Prostate gland (tissue), 2 donors: Measurements from ENCODE around the gene COL13A1. TPM values are rescaled to one million over a fixed set of nuclear protein-coding genes. Genes with fewer than 3 reads are reported as not detected.

Experiments used
- DNase-seq: peaks from one replicate; pipeline ENCODE4 v3.0.0-alpha.2; 2019; ENCODE audit warnings: low spot score
- H3K27ac ChIP-seq, 2 donors: fragments of 200-600 bp; sonication (generic); 2 replicates each; pipeline ENCODE4 v1.5.1; 2017 to 2019
- H3K27me3 ChIP-seq: fragments of 200-600 bp; sonication (generic); replicated peaks from 2 replicates; pipeline ENCODE4 v1.5.1; 2019; ENCODE audit not compliant: insufficient read depth
- H3K36me3 ChIP-seq, 2 donors: fragments of 200-600 bp; sonication (generic); 1 replicate in 1 of 2; 2 replicates in 1 of 2; pipeline versions ENCODE4 v1.5.1 to v1.8.1; 2017 to 2019
- H3K4me1 ChIP-seq: fragments of 200-600 bp; sonication (generic); replicated peaks from 2 replicates; pipeline ENCODE4 v1.5.1; 2019
- H3K4me3 ChIP-seq, 2 donors: fragments of 200-600 bp; sonication (generic); 2 replicates each; pipeline ENCODE4 v1.5.1; 2017 to 2019
- H3K9me3 ChIP-seq: fragments of 200-600 bp; sonication (generic); 2 replicates; pipeline ENCODE4 v1.5.1; 2017
- POLR2A ChIP-seq: fragments of 450-650 bp; IDR thresholded peaks from one replicate; pipeline ENCODE4 v1.6.1; 2016; ENCODE audit warnings: antibody characterized with exemption, mild to moderate bottlenecking
- POLR2AphosphoS5 ChIP-seq: sonication (generic); formaldehyde crosslinking; IDR thresholded peaks from one replicate; pipeline ENCODE4 v1.6.1; 2017; ENCODE audit warnings: antibody characterized with exemption
- WGBS: methylation state at CpG from one replicate; pipeline ENCODE4 v1.1.5; 2018; 5-methylcytosine and 5-hydroxymethylcytosine counted together
- intact Hi-C: fragments of 100-400 bp; cut with DNase I; formaldehyde crosslinking; loops from one replicate; pipeline ENCODE4 v1.14.2; 2022
- total RNA-seq, 2 donors: library from RNA; depleted of rRNA; stranded (reverse); fragments of >200 nt; gene quantifications; one replicate each; pipeline ENCODE4 v1.1.0, GENCODE V29; 2016
- TF ChIP-seq, protein P1 (sequence below), 4 experiments: fragments of 200-600 bp in 2 of 4; fragments of 450-650 bp in 2 of 4; sonication (generic) in 2 of 4; IDR thresholded peaks; 1 replicate in 3 of 4; 2 replicates in 1 of 4; pipeline ENCODE4 v1.5.1; 2016 to 2019; ENCODE audit warnings: antibody characterized with exemption in 4 of 4, mild to moderate bottlenecking in 2 of 4, moderate library complexity in 2 of 4

Gene COL13A1
- 1 to 10 TPM; 2.1 to 3.0 TPM for total RNA-seq

DNA sequence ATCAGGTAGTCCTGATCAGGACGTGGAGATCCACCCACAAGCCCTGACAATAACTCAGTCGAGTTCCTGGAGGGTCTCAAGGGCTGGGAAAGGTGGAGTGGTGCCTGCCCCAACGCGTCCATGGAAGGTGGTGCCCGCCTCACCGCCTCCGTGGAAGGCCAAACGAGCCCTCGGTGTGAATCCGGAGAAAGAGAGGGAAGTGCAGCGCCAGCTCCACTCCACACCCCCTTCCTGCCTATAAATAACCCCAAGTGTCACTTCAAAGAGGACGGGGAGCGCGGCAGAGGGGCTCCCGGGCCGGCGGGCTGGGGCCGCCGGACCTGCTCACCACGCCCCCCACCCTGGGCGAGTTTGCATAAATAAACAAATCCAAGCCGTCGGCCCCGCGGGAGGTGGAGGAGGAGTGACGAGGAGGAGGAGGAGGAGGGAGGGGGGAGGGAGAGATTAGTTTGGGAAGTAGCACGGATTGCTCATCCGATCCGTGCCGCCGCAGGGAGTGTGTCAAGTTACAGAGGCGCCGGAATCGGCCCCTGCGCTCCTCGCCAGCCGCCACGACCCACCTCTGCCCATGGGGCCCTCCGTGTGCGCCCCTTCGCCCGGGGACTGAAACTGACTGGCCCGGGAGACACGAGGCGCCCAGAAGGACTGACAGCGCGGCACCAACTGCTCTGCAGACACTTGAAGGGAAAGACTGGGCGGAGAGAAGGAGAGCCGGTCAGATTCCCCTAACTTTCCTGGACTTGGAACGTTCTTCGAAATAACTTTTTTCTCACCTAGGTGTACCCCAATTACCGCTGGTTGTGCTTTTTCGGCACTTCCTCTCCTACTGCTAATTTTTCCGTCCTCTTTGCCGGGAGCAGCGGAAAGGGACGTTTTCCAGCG, at the start of gene COL13A1:
COL13A1 (plus strand) TSS at position 473 of the 882 bp plus-strand sequence. CDS start 518 bp downstream, outside the sequence.
- peak within 1 kb of the TSS; percentile 24 to 37 for H3K27ac ChIP-seq
- no peaks in the 10 kb centered on the region for H3K36me3 ChIP-seq
- peaks cover 3% of the 10 kb centered on the region for H3K4me1 ChIP-seq
- no peaks in the 10 kb centered on the region for H3K9me3 ChIP-seq
- peak; percentile 27 for DNase-seq
- intact Hi-C loops = loop anchor here (5.0 kb wide), 1 partner anchor 111 kb away; no protein-coding TSS in a partner anchor
- peak within 1 kb of the TSS; percentile 37 to 42 for H3K4me3 ChIP-seq
- no peaks in the 10 kb centered on the region for H3K27me3 ChIP-seq
- WGBS = 1% methylated on average over 58 of the region's 58 CpGs
- TF ChIP-seq, protein P1, sequence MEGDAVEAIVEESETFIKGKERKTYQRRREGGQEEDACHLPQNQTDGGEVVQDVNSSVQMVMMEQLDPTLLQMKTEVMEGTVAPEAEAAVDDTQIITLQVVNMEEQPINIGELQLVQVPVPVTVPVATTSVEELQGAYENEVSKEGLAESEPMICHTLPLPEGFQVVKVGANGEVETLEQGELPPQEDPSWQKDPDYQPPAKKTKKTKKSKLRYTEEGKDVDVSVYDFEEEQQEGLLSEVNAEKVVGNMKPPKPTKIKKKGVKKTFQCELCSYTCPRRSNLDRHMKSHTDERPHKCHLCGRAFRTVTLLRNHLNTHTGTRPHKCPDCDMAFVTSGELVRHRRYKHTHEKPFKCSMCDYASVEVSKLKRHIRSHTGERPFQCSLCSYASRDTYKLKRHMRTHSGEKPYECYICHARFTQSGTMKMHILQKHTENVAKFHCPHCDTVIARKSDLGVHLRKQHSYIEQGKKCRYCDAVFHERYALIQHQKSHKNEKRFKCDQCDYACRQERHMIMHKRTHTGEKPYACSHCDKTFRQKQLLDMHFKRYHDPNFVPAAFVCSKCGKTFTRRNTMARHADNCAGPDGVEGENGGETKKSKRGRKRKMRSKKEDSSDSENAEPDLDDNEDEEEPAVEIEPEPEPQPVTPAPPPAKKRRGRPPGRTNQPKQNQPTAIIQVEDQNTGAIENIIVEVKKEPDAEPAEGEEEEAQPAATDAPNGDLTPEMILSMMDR (IDR thresholded peaks at IDR 0.05) = peak in 1 of 4 experiments; percentile 5
- TF ChIP-seq POLR2A = peak; percentile 9
- no peak for TF ChIP-seq POLR2AphosphoS5

DNA sequence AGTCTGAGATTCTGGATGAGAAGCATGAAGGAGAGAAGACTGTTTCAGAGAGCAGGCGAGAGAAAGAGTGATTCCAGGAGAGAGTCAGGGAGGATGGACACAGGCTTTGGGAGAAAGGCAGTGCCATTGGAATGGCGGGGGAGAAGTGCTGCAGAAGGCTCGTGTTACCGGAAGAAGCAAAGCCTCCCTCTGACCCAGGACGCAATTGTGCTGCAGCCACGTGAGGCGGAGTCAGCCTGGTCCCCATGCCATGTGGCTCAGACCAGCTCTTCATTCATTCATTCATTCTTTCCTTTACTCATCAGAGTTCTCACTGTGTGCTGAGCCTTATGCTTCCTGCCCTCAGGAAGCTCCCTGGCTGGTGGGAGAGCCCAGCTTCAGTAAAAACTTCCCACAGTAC, 49.2 kb upstream of the COL13A1 start:
- 83% methylated on average over 7 of the region's 7 CpGs for WGBS
- DNase-seq = no peak
- no peaks in the 10 kb centered on the region for H3K36me3 ChIP-seq
- H3K4me3 ChIP-seq = no peak overlapping the region
- H3K9me3 ChIP-seq = no peaks in the 10 kb centered on the region
- no peaks in the 10 kb centered on the region for H3K4me1 ChIP-seq
- no peaks in the 10 kb centered on the region for H3K27me3 ChIP-seq
- no peak overlapping the region for H3K27ac ChIP-seq
- no peak for TF ChIP-seq POLR2AphosphoS5
- TF ChIP-seq, protein P1 (IDR thresholded peaks at IDR 0.05) = no peak
- no peak for TF ChIP-seq POLR2A
- intact Hi-C loops = no loop called here

DNA sequence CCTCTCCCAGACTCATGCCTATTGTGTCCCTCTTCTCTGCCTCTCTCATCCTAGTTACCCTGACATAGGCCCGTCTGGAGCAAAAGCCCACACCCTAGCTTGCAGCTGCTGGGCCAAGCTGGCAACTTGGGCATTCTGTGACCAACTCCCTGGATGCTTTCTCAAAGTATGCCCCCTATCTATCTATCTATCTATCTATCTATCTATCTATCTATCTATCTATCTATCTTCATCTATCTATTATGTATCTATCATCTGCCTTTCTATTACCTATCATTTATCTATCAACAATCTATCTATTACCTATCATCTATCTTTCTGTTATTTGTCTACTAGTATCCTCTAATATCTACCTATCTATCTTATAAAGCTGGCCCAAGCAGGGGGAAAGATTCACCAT, 45.4 kb upstream of the COL13A1 start:
- TF ChIP-seq POLR2AphosphoS5 (no peak), POLR2A (no peak)
- TF ChIP-seq, protein P1 (IDR thresholded peaks at IDR 0.05) = no peak
- H3K36me3 ChIP-seq = no peaks in the 10 kb centered on the region
- H3K4me1 ChIP-seq = no peaks in the 10 kb centered on the region
- whole genome bisulfite sequencing = 94% methylated on average over 1 of the region's 1 CpG
- intact Hi-C loops = no loop called here
- H3K9me3 ChIP-seq = no peaks in the 10 kb centered on the region
- no peak overlapping the region for H3K27ac ChIP-seq
- H3K27me3 ChIP-seq = no peaks in the 10 kb centered on the region
- H3K4me3 ChIP-seq = no peak overlapping the region
- DNase-seq = no peak

DNA sequence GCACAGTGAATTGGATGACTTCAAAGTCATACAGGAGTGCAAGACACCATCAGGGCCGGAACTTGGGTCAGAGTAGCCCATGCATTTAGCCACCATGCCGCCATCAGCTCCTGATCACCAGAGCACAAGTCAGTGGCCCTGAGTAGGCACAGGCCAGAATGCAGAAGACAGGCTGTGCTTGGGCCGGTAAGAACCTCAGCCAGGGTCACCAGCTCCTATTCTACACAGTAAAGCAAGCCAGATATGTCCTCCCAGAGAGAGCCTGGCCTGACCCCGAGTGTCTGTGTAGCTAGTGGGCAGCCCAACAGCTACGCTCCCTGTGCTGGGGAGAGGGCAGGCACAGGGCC, 44.5 kb upstream of the COL13A1 start:
- no peak overlapping the region for H3K27ac ChIP-seq
- H3K36me3 ChIP-seq = no peaks in the 10 kb centered on the region
- no peaks in the 10 kb centered on the region for H3K4me1 ChIP-seq
- intact Hi-C loops = no loop called here
- no peaks in the 10 kb centered on the region for H3K27me3 ChIP-seq
- no peak overlapping the region for H3K4me3 ChIP-seq
- 88% methylated on average over 5 of the region's 5 CpGs for WGBS
- TF ChIP-seq, protein P1 (IDR thresholded peaks at IDR 0.05) = no peak
- TF ChIP-seq POLR2AphosphoS5 = no peak
- TF ChIP-seq POLR2A = no peak
- no peak for DNase-seq
- no peaks in the 10 kb centered on the region for H3K9me3 ChIP-seq
